ENCODE measurements around the gene POU2AF1.

POU2AF1 gene, protein sequence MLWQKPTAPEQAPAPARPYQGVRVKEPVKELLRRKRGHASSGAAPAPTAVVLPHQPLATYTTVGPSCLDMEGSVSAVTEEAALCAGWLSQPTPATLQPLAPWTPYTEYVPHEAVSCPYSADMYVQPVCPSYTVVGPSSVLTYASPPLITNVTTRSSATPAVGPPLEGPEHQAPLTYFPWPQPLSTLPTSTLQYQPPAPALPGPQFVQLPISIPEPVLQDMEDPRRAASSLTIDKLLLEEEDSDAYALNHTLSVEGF

GRCh38 chr11:111378861-111379601, at the start of gene POU2AF1:
Gene POU2AF1, minus strand, starts transcription at chr11:111379275. Its CDS starts 98 bp downstream, at chr11:111379177.
- H3K9me3 ChIP-seq (ENCODE audit: low read length) = no peaks in the 10 kb centered on the region
- no peak within 1 kb of the TSS for H2AFZ ChIP-seq (ENCODE audit: low read depth, low read length)
- no peaks in the 10 kb centered on the region for H3K4me1 ChIP-seq (ENCODE audit: insufficient read depth, low read length)
- H3K36me3 ChIP-seq (ENCODE audit: insufficient read depth, low read length) = no peaks in the 10 kb centered on the region
- H3K4me3 ChIP-seq (ENCODE audit: low read length) = no peak within 1 kb of the TSS
- H3K27me3 ChIP-seq (ENCODE audit: insufficient read depth, low read length) = no peaks in the 10 kb centered on the region

DNA sequence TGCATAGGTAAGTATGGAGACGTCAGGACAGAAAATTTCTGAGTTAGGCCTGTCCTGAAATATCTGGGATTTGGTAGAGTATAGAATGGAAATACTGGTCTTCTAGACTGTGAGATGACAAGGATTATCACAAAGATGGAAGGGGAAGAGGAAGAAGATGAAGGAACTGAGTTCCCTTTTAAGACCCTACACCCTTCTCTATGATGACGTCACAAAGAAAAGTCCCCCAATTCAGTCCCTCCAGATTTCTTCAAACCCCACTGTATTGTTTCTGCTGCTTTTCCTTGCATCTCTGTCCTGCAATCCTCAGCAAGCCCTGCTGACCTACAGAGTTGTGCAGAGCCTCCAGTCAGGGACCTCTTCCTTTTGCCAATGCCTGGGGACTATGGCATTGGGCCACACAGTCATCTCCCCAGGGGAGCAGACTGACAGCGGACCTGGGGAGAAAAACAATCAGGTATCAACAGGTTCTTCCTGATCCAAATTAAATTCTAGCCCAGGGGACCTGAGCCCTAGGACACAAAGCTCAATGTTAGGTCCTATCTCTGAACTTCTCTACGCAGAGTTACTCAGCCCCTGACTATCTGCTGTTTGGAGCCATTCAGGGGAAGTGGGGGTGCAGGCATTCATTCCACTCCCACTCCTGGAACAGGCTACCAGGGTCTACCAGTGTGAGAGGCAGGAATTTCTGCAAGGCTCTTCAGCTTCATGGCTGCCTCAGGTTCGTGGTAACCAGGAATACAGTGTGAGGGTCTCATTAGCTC, 49.2 kb upstream of the POU2AF1 start:
- Histone ChIP-seq H3K4me3 (ENCODE audit: low read length) (no peak overlapping the region), H2AFZ (ENCODE audit: low read depth, low read length) (no peak overlapping the region), H3K4me1 (ENCODE audit: insufficient read depth, low read length) (no peaks in the 10 kb centered on the region), H3K36me3 (ENCODE audit: insufficient read depth, low read length) (no peaks in the 10 kb centered on the region), H3K27me3 (ENCODE audit: insufficient read depth, low read length) (no peaks in the 10 kb centered on the region), H3K9me3 (ENCODE audit: low read length) (no peaks in the 10 kb centered on the region)

DNA sequence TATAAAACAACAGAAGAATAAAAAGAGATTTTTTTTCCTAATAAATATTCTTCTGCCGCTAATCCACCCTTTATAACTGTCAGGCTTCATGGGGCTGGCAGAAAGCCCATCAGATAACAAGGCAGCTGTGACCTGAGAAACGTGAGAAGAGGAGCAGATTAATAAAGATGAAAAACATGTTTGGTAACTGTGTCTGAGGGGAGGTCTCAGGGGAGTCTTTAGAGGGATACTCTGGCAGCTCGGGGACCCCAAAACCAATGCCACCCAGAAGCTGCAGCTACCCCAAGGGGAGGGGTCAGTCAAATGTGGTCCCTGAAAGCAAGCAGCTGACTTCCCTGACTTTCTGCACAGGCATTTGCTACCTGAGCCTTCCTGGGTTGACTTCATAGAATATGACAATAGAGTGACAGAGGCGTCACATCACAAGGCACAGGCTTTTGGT, 48.4 kb upstream of the POU2AF1 start:
- no peaks in the 10 kb centered on the region for H3K9me3 ChIP-seq (ENCODE audit: low read length)
- H3K4me3 ChIP-seq (ENCODE audit: low read length) = no peak overlapping the region
- no peak overlapping the region for H2AFZ ChIP-seq (ENCODE audit: low read depth, low read length)
- H3K4me1 ChIP-seq (ENCODE audit: insufficient read depth, low read length) = no peaks in the 10 kb centered on the region
- no peaks in the 10 kb centered on the region for H3K27me3 ChIP-seq (ENCODE audit: insufficient read depth, low read length)
- H3K36me3 ChIP-seq (ENCODE audit: insufficient read depth, low read length) = no peaks in the 10 kb centered on the region

- Histone ChIP-seq H3K4me3 (ENCODE audit: low read length) (no peak overlapping the region), H3K27me3 (ENCODE audit: insufficient read depth, low read length) (no peaks in the 10 kb centered on the region)
Observed at GRCh38 chr11:111426617-111427016, 47.5 kb upstream of the POU2AF1 start.

DNA sequence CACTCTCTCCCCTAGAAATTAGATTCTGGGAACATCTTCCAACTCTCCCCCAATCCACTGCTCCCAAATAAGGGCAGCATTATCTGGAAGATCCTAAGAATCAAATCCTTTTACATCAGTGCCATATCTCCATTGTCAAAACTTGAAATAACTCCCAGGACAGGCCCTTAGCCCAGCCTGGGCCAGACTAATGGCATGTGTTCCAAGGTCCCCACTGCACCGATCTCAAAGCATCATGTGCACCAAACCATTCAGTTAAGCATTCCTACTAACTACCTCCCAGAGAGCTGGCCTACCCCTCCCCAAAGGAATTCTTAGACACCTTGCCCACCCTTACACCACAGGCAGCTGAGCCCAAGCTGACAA, 44.2 kb upstream of the POU2AF1 start:
- H2AFZ ChIP-seq (ENCODE audit: low read depth, low read length) = no peak overlapping the region
- no peaks in the 10 kb centered on the region for H3K36me3 ChIP-seq (ENCODE audit: insufficient read depth, low read length)
- no peaks in the 10 kb centered on the region for H3K4me1 ChIP-seq (ENCODE audit: insufficient read depth, low read length)
- H3K4me3 ChIP-seq (ENCODE audit: low read length) = no peak overlapping the region
- H3K9me3 ChIP-seq (ENCODE audit: low read length) = no peaks in the 10 kb centered on the region
- no peaks in the 10 kb centered on the region for H3K27me3 ChIP-seq (ENCODE audit: insufficient read depth, low read length)

More at GRCh38 chr11:111426617-111427016, 47.5 kb upstream of the POU2AF1 start:
- H3K9me3 ChIP-seq (ENCODE audit: low read length) = no peaks in the 10 kb centered on the region
- H2AFZ ChIP-seq (ENCODE audit: low read depth, low read length) = no peak overlapping the region
- no peaks in the 10 kb centered on the region for H3K4me1 ChIP-seq (ENCODE audit: insufficient read depth, low read length)
- no peaks in the 10 kb centered on the region for H3K36me3 ChIP-seq (ENCODE audit: insufficient read depth, low read length)

DNA sequence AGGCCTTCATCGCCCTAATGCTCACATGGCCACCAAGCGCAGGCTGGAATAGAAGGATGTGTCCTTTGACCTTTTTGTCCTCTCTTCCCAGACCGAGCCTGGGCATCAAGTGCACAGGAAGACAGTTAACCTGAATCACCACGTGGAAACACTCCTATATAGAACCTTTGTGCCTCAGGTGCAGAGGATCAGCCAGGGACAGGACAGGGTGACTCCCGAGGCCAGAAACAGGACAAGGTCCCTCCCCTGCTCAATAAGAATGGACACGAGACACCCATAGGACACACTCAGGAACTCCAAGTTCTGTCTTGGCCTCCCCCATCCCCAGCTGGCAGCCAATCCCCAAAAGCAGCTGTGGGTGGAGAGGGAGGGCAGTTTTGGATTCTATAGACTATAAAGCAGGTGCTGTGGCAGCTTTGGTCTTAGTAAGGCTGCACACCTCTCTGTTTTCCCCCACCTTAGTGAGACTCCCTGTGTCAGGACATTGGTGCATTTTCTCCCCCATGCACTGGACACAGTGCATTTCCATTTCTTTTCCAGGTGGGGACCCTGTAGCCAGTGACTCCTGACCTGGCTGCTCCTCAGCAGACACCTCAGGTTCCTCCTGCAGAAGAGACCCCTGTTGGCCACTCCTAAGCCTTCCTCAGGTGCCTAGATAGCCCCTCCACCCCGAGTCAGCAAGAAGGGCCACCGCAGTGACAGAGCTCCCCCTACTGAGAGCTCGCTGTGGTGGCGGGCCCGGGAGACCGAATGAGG, 43.6 kb upstream of the POU2AF1 start:
- Histone ChIP-seq H3K27me3 (ENCODE audit: insufficient read depth, low read length) (no peaks in the 10 kb centered on the region), H3K9me3 (ENCODE audit: low read length) (no peaks in the 10 kb centered on the region), H3K4me1 (ENCODE audit: insufficient read depth, low read length) (no peaks in the 10 kb centered on the region), H3K36me3 (ENCODE audit: insufficient read depth, low read length) (no peaks in the 10 kb centered on the region), H3K4me3 (ENCODE audit: low read length) (no peak overlapping the region), H2AFZ (ENCODE audit: low read depth, low read length) (no peak overlapping the region)

DNA sequence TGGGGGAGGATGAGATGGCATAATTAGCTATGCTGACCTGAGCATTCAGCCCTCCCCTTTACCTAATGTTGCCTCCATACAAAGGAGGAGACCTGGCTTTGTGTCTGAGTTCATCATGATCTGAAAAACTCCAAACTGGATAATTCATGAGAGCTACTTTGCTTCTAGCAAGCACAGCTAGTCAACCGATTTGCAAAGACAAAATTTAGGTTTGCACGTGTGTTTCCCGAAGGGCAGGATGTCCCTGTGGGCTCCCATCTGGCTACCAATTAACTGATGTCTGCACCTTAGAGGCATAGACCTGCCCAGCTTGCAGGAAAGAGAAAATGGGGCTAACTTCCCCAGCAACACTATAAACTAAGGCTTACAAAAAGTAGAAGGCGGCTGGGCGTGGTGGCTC, 42.2 kb upstream of the POU2AF1 start:
- peaks cover 6% of the 10 kb centered on the region for H3K4me1 ChIP-seq (ENCODE audit: insufficient read depth, low read length)
- H3K36me3 ChIP-seq (ENCODE audit: insufficient read depth, low read length) = no peaks in the 10 kb centered on the region
- no peaks in the 10 kb centered on the region for H3K27me3 ChIP-seq (ENCODE audit: insufficient read depth, low read length)
- no peaks in the 10 kb centered on the region for H3K9me3 ChIP-seq (ENCODE audit: low read length)
- no peak overlapping the region for H2AFZ ChIP-seq (ENCODE audit: low read depth, low read length)
- H3K4me3 ChIP-seq (ENCODE audit: low read length) = no peak overlapping the region

- Histone ChIP-seq H2AFZ (ENCODE audit: low read depth, low read length) (no peak overlapping the region), H3K4me1 (ENCODE audit: insufficient read depth, low read length) (peaks cover 6% of the 10 kb centered on the region), H3K9me3 (ENCODE audit: low read length) (no peaks in the 10 kb centered on the region), H3K36me3 (ENCODE audit: insufficient read depth, low read length) (no peaks in the 10 kb centered on the region), H3K27me3 (ENCODE audit: insufficient read depth, low read length) (no peaks in the 10 kb centered on the region), H3K4me3 (ENCODE audit: low read length) (no peak overlapping the region)
Observed at GRCh38 chr11:111419641-111420327, 40.7 kb upstream of the POU2AF1 start.

- H3K9me3 ChIP-seq (ENCODE audit: low read length) = no peaks in the 10 kb centered on the region
- H3K4me3 ChIP-seq (ENCODE audit: low read length) = no peak overlapping the region
- H3K27me3 ChIP-seq (ENCODE audit: insufficient read depth, low read length) = no peaks in the 10 kb centered on the region
- H3K4me1 ChIP-seq (ENCODE audit: insufficient read depth, low read length) = peaks cover 6% of the 10 kb centered on the region
- no peak overlapping the region for H2AFZ ChIP-seq (ENCODE audit: low read depth, low read length)
- H3K36me3 ChIP-seq (ENCODE audit: insufficient read depth, low read length) = no peaks in the 10 kb centered on the region
Observed at GRCh38 chr11:111419181-111419580, 40.1 kb upstream of the POU2AF1 start.

DNA sequence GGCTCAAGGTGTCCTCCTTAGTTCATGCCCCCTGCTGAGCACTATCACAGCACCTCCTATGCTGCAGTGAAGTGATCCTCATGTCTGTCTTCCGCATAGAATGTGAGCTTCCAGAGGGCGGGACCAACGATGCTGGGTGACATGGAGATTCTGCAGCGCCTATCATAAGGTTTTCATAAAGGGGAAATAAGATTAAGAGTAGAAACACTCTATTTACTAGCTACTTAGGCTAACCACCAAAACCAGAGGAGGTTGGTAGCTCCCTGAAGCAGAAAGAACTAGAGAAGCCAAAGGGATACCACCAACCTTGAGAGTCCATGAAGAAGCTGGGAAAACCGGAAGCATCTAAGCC, 39.3 kb upstream of the POU2AF1 start:
- no peaks in the 10 kb centered on the region for H3K27me3 ChIP-seq (ENCODE audit: insufficient read depth, low read length)
- no peaks in the 10 kb centered on the region for H3K36me3 ChIP-seq (ENCODE audit: insufficient read depth, low read length)
- no peak overlapping the region for H3K4me3 ChIP-seq (ENCODE audit: low read length)
- H3K9me3 ChIP-seq (ENCODE audit: low read length) = no peaks in the 10 kb centered on the region
- H2AFZ ChIP-seq (ENCODE audit: low read depth, low read length) = no peak overlapping the region
- H3K4me1 ChIP-seq (ENCODE audit: insufficient read depth, low read length) = peaks cover 6% of the 10 kb centered on the region

- Histone ChIP-seq H3K4me3 (ENCODE audit: low read length) (no peak overlapping the region), H2AFZ (ENCODE audit: low read depth, low read length) (no peak overlapping the region), H3K36me3 (ENCODE audit: insufficient read depth, low read length) (no peaks in the 10 kb centered on the region), H3K4me1 (ENCODE audit: insufficient read depth, low read length) (peaks cover 6% of the 10 kb centered on the region), H3K9me3 (ENCODE audit: low read length) (no peaks in the 10 kb centered on the region), H3K27me3 (ENCODE audit: insufficient read depth, low read length) (no peaks in the 10 kb centered on the region)
Observed at GRCh38 chr11:111417766-111418435, 38.8 kb upstream of the POU2AF1 start.

Data from neuron (in vitro differentiated cells).